Activated naive CD8-positive, alpha-beta T cell treated with anti-CD3 and anti-CD28 coated beads for 36 hours (primary cell): Measurements from ENCODE around the gene PDE3B. TPM values are rescaled to one million over a fixed set of nuclear protein-coding genes. Genes with fewer than 3 reads are reported as not detected.
"Not testable (repeated sequence)": the region's sequence is repeated elsewhere in the genome, so short reads cannot be mapped to it uniquely, and the experiment has no call there.

Experiments used
- DNase-seq: peaks from one replicate; pipeline ENCODE4 v3.0.0; 2021
- H3K27ac Mint-ChIP-seq: one replicate; pipeline ENCODE4 v1.8.0; 2022; ENCODE audit warnings: mild to moderate bottlenecking, moderate library complexity, mixed read lengths
- H3K27me3 Mint-ChIP-seq: one replicate; pipeline ENCODE4 v1.8.0; 2022; ENCODE audit warnings: mild to moderate bottlenecking, mixed read lengths
- H3K36me3 Mint-ChIP-seq: one replicate; pipeline ENCODE4 v1.8.0; 2021; ENCODE audit warnings: mild to moderate bottlenecking, mixed read lengths
- H3K4me1 Mint-ChIP-seq: one replicate; pipeline ENCODE4 v1.8.0; 2021; ENCODE audit warnings: mixed read lengths
- H3K4me3 Mint-ChIP-seq: one replicate; pipeline ENCODE4 v1.8.0; 2022; ENCODE audit warnings: mild to moderate bottlenecking, moderate library complexity, mixed read lengths
- H3K9me3 Mint-ChIP-seq: one replicate; pipeline ENCODE4 v1.8.0; 2022; ENCODE audit warnings: mixed read lengths
- total RNA-seq, 2 experiments: library from RNA; stranded (reverse); gene quantifications; one replicate each; pipeline ENCODE4 v1.2.3, GENCODE V29; 2021

The PDE3B gene
- total RNA-seq, 2 experiments from 2014 or later = 44.4 to 46.5 TPM

- peaks cover 1% of the 10 kb centered on the region for H3K9me3 Mint-ChIP-seq
- H3K27ac Mint-ChIP-seq = peak overlapping the region; percentile 78
- no peak for DNase-seq
- H3K4me3 Mint-ChIP-seq = no peak overlapping the region
- H3K27me3 Mint-ChIP-seq = no peaks in the 10 kb centered on the region
- H3K4me1 Mint-ChIP-seq = peaks cover 45% of the 10 kb centered on the region
- H3K36me3 Mint-ChIP-seq = peaks cover 12% of the 10 kb centered on the region
Measured at GRCh38 chr11:14766585-14766984, 123.0 kb downstream of the PDE3B start.

GRCh38 chr11:14768526-14769188, 125.1 kb downstream of the PDE3B start:
- Mint-ChIP-seq H3K4me1 (peaks cover 54% of the 10 kb centered on the region), H3K27ac (peak overlapping the region; percentile 83), H3K4me3 (peak overlapping the region; percentile 65), H3K36me3 (peaks cover 11% of the 10 kb centered on the region), H3K9me3 (peaks cover 1% of the 10 kb centered on the region), H3K27me3 (no peaks in the 10 kb centered on the region)
- no peak for DNase-seq

- peaks cover 65% of the 10 kb centered on the region for H3K4me1 Mint-ChIP-seq
- DNase-seq = no peak
Measured at GRCh38 chr11:14773755-14774154, 130.2 kb downstream of the PDE3B start.

GRCh38 chr11:14774721-14775120, 131.1 kb downstream of the PDE3B start:
- no peak for DNase-seq
- no peak overlapping the region for H3K27ac Mint-ChIP-seq
- peaks cover 68% of the 10 kb centered on the region for H3K4me1 Mint-ChIP-seq
- H3K27me3 Mint-ChIP-seq = no peaks in the 10 kb centered on the region
- no peak overlapping the region for H3K4me3 Mint-ChIP-seq
- peaks cover 64% of the 10 kb centered on the region for H3K36me3 Mint-ChIP-seq
- H3K9me3 Mint-ChIP-seq = peaks cover 20% of the 10 kb centered on the region

More at GRCh38 chr11:14773755-14774154, 130.2 kb downstream of the PDE3B start:
- Mint-ChIP-seq H3K27me3 (no peaks in the 10 kb centered on the region), H3K9me3 (peaks cover 13% of the 10 kb centered on the region), H3K4me3 (no peak overlapping the region), H3K36me3 (peaks cover 54% of the 10 kb centered on the region), H3K27ac (peak overlapping the region; percentile 73)

GRCh38 chr11:14775897-14776296, 132.3 kb downstream of the PDE3B start:
- peaks cover 71% of the 10 kb centered on the region for H3K36me3 Mint-ChIP-seq

GRCh38 chr11:14778460-14778859, 134.9 kb downstream of the PDE3B start:
- not testable (repeated sequence) for DNase-seq, H3K4me3 Mint-ChIP-seq, H3K27me3 Mint-ChIP-seq
- H3K4me1 Mint-ChIP-seq = peaks cover 57% of the 10 kb centered on the region
- H3K27ac Mint-ChIP-seq = peak overlapping the region; percentile 79
- H3K9me3 Mint-ChIP-seq = peaks cover 43% of the 10 kb centered on the region
- H3K36me3 Mint-ChIP-seq = peaks cover 92% of the 10 kb centered on the region

More at GRCh38 chr11:14775897-14776296, 132.3 kb downstream of the PDE3B start:
- Mint-ChIP-seq H3K4me3 (no peak overlapping the region), H3K27ac (no peak overlapping the region), H3K4me1 (peaks cover 68% of the 10 kb centered on the region), H3K9me3 (peaks cover 28% of the 10 kb centered on the region), H3K27me3 (no peaks in the 10 kb centered on the region)
- no peak for DNase-seq

GRCh38 chr11:14783788-14784187, 140.2 kb downstream of the PDE3B start:
- H3K36me3 Mint-ChIP-seq = peaks cover 62% of the 10 kb centered on the region
- H3K4me1 Mint-ChIP-seq = peaks cover 50% of the 10 kb centered on the region
- no peak for DNase-seq
- no peak overlapping the region for H3K4me3 Mint-ChIP-seq
- H3K9me3 Mint-ChIP-seq = peaks cover 41% of the 10 kb centered on the region
- peak overlapping the region; percentile 89 for H3K27ac Mint-ChIP-seq
- H3K27me3 Mint-ChIP-seq = no peaks in the 10 kb centered on the region

- no peak overlapping the region for H3K4me3 Mint-ChIP-seq
Measured at GRCh38 chr11:14784230-14784629, 140.6 kb downstream of the PDE3B start.

GRCh38 chr11:14789879-14790484, 146.4 kb downstream of the PDE3B start:
- Mint-ChIP-seq H3K36me3 (peaks cover 29% of the 10 kb centered on the region), H3K4me1 (peaks cover 40% of the 10 kb centered on the region)

More at GRCh38 chr11:14784230-14784629, 140.6 kb downstream of the PDE3B start:
- H3K9me3 Mint-ChIP-seq = peaks cover 36% of the 10 kb centered on the region
- no peak for DNase-seq
- peaks cover 58% of the 10 kb centered on the region for H3K36me3 Mint-ChIP-seq
- H3K27ac Mint-ChIP-seq = peak overlapping the region; percentile 89
- H3K27me3 Mint-ChIP-seq = no peaks in the 10 kb centered on the region
- H3K4me1 Mint-ChIP-seq = peaks cover 47% of the 10 kb centered on the region

GRCh38 chr11:14793546-14793945, 149.9 kb downstream of the PDE3B start:
- Mint-ChIP-seq H3K27me3 (no peaks in the 10 kb centered on the region), H3K9me3 (peaks cover 7% of the 10 kb centered on the region), H3K4me1 (peaks cover 39% of the 10 kb centered on the region), H3K4me3 (no peak overlapping the region), H3K36me3 (peaks cover 59% of the 10 kb centered on the region), H3K27ac (no peak overlapping the region)
- no peak for DNase-seq

More at GRCh38 chr11:14789879-14790484, 146.4 kb downstream of the PDE3B start:
- DNase-seq = no peak
- Mint-ChIP-seq H3K27ac (peak overlapping the region; percentile 20), H3K27me3 (no peaks in the 10 kb centered on the region), H3K9me3 (no peaks in the 10 kb centered on the region), H3K4me3 (no peak overlapping the region)

- not testable (repeated sequence) for DNase-seq, H3K4me3 Mint-ChIP-seq, H3K27me3 Mint-ChIP-seq
- H3K4me1 Mint-ChIP-seq = peaks cover 41% of the 10 kb centered on the region
- H3K27ac Mint-ChIP-seq = peak overlapping the region; percentile 40
- peaks cover 79% of the 10 kb centered on the region for H3K36me3 Mint-ChIP-seq
- H3K9me3 Mint-ChIP-seq = peaks cover 11% of the 10 kb centered on the region
Measured at GRCh38 chr11:14796028-14796427, 152.4 kb downstream of the PDE3B start.

- Mint-ChIP-seq H3K36me3 (peaks cover 74% of the 10 kb centered on the region), H3K27ac (no peak overlapping the region), H3K9me3 (peaks cover 20% of the 10 kb centered on the region), H3K4me3 (no peak overlapping the region), H3K4me1 (peaks cover 17% of the 10 kb centered on the region), H3K27me3 (no peaks in the 10 kb centered on the region)
- DNase-seq = no peak
Measured at GRCh38 chr11:14803846-14804245, 160.2 kb downstream of the PDE3B start.

- Mint-ChIP-seq H3K4me1 (peaks cover 4% of the 10 kb centered on the region), H3K27ac (no peak overlapping the region), H3K27me3 (no peaks in the 10 kb centered on the region), H3K9me3 (peaks cover 25% of the 10 kb centered on the region), H3K36me3 (peaks cover 69% of the 10 kb centered on the region), H3K4me3 (no peak overlapping the region)
- no peak for DNase-seq
Measured at GRCh38 chr11:14809466-14809865, 165.9 kb downstream of the PDE3B start.

- peaks cover 64% of the 10 kb centered on the region for H3K36me3 Mint-ChIP-seq
- H3K27me3 Mint-ChIP-seq = no peaks in the 10 kb centered on the region
- peaks cover 9% of the 10 kb centered on the region for H3K4me1 Mint-ChIP-seq
- no peak overlapping the region for H3K27ac Mint-ChIP-seq
- no peak overlapping the region for H3K4me3 Mint-ChIP-seq
- peaks cover 10% of the 10 kb centered on the region for H3K9me3 Mint-ChIP-seq
- no peak for DNase-seq
Measured at GRCh38 chr11:14812757-14813156, 169.2 kb downstream of the PDE3B start.

GRCh38 chr11:14813516-14813915, 169.9 kb downstream of the PDE3B start:
- Mint-ChIP-seq H3K27me3 (no peaks in the 10 kb centered on the region), H3K36me3 (peaks cover 60% of the 10 kb centered on the region), H3K9me3 (peaks cover 8% of the 10 kb centered on the region), H3K4me1 (peaks cover 11% of the 10 kb centered on the region), H3K27ac (no peak overlapping the region), H3K4me3 (no peak overlapping the region)
- no peak for DNase-seq

- Mint-ChIP-seq H3K27me3 (no peaks in the 10 kb centered on the region), H3K27ac (no peak overlapping the region), H3K4me1 (peaks cover 10% of the 10 kb centered on the region), H3K4me3 (no peak overlapping the region), H3K36me3 (peaks cover 61% of the 10 kb centered on the region), H3K9me3 (no peaks in the 10 kb centered on the region)
- no peak for DNase-seq
Measured at GRCh38 chr11:14818779-14819178, 175.2 kb downstream of the PDE3B start.
